GM13977 (cell line): Measurements from ENCODE around the gene IFI27.

Source experiments
- DNase-seq: peaks from one replicate; pipeline ENCODE4 v3.0.0; 2012; ENCODE audit warnings: low spot score
- in situ Hi-C: fragments of 300-500 bp; cut with MboI; formaldehyde crosslinking; loops from one replicate; pipeline ENCODE4 v1.12.0; 2022; ENCODE audit warnings: low sequenced_read_pairs, low pct_unique_long_range_greater_than_20kb, mixed read lengths, inconsistent platforms; ENCODE audit not compliant: unreplicated experiment
- TF ChIP-seq, protein P1 (sequence below): IDR thresholded peaks from 2 replicates; pipeline ENCODE4 v1.5.1; 2012; ENCODE audit warnings: mild to moderate bottlenecking, control low read depth; ENCODE audit not compliant: insufficient read depth; ENCODE audit errors: extremely low read depth, missing control alignments

Gene IFI27

DNA sequence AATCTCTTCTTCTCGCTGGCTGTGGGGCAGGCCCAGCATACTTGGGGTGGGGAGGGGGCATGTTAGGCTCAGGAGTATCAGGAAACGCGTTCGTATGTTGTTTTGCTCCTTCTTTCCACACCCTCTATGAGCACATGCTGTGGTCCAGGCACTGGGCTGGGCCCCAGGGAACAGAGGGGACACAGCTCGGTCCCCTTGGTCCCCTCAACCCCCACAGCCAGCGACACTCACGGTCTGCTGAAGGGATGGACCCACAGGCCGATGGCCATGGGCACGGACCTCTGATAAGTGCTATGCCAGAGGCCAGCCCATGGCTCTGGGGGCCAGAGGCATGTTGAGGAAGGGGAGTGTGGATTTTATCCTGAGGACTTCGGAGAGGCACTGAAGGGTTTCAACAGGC lies 6.2 kb downstream of the IFI27 start:
- DNase-seq = no peak
- in situ Hi-C loops = no loop called here
- TF ChIP-seq, protein P1, sequence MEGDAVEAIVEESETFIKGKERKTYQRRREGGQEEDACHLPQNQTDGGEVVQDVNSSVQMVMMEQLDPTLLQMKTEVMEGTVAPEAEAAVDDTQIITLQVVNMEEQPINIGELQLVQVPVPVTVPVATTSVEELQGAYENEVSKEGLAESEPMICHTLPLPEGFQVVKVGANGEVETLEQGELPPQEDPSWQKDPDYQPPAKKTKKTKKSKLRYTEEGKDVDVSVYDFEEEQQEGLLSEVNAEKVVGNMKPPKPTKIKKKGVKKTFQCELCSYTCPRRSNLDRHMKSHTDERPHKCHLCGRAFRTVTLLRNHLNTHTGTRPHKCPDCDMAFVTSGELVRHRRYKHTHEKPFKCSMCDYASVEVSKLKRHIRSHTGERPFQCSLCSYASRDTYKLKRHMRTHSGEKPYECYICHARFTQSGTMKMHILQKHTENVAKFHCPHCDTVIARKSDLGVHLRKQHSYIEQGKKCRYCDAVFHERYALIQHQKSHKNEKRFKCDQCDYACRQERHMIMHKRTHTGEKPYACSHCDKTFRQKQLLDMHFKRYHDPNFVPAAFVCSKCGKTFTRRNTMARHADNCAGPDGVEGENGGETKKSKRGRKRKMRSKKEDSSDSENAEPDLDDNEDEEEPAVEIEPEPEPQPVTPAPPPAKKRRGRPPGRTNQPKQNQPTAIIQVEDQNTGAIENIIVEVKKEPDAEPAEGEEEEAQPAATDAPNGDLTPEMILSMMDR = no peak

DNA sequence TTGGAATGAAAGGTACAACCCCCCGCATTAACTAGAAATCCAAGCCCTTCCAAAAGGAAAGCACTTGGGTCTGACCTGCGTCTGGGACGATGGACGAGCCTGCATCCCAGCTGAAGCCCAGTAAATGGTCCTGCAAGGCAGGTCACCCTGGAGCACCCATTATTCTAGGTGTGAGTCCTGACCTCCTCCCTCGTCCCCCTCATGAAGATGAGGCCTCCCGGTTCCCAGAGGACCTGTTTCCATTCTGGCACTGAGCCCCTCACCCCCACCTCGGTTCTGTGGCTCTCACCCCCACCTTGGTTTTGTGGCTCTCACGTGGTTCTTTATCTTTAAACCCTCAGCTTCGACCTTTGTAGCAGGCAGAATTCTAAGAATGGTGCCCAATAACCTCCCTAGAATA lies 7.3 kb downstream of the IFI27 start:
- in situ Hi-C loops = no loop called here

DNA sequence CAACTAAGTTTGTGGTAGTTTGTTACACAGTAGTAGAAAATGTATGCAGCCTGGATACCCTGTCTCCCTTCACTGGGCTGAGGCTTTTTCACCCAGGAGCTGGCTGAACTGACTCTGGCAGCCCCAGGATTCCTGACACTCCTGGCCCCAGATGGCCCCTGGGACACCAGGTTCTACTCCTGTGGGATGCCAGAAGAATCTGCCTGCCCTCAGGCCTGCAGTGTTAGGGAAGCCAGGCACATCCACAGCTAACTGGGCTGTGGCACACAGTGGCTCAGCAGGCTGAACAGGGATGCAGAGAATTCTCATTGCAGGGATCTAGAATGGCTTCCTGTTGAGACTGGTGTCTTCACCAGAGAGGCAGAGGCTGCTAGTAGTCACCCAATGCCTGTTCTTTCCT lies 8.5 kb downstream of the IFI27 start:
- TF ChIP-seq, protein P1 = no peak
- DNase-seq = no peak
- in situ Hi-C loops = no loop called here

More for the DNA sequence above, 7.3 kb downstream of the IFI27 start:
- TF ChIP-seq, protein P1 = no peak
- no peak for DNase-seq

DNA sequence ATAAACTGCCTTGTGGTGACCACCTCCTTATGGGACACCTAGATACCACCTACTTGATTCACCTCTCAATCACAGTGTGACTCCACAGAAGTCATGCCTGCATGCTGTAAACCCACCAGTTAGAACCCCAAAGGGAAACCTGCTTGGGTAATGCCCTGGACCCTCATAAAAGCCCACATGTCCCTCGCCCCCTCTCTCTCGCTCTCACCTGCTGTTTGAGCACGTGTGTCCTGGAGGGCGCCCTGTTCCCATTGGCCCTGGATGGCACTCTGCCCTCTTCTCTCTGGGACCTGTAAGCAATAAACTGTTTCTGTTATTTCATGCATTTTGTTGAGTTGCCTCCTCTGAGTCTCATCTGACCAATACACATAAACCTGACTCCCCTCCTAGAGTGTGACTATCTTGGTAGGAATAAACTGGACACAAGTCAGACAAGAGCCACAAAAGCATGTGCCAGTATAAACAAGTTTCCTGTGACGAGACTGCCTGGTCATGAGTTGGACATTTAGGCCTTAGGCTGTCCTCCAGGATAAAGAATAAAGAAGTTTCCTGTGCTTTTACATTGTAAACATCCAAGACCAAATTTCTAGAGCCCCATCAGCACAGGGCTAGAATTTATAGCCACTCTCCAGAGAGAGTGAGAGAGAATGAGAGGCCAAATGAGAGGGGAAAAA lies 10.3 kb downstream of the IFI27 start:
- DNase-seq = no peak
- TF ChIP-seq, protein P1 = no peak
- in situ Hi-C loops = no loop called here

DNA sequence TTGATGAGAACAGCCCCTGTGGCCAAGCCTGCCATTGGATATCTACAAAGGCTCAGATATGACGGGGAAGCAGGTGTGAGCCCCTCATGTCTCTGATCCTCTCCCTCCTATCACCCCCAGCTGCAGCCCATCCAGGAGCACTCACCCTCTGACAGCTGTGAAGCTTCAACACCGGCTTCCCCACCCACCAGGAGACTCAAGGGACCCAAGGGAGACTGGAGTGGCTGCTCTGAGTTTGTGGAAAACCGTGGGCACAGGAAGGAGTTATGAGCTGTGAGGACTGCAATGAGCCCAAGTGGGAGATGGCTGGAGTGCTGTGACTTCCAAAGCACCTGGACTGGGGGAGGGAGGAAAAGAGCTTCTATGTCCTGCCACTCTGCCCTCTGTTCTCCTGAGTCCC lies 10.9 kb downstream of the IFI27 start:
- in situ Hi-C loops = no loop called here
- no peak for DNase-seq
- TF ChIP-seq, protein P1 = no peak

DNA sequence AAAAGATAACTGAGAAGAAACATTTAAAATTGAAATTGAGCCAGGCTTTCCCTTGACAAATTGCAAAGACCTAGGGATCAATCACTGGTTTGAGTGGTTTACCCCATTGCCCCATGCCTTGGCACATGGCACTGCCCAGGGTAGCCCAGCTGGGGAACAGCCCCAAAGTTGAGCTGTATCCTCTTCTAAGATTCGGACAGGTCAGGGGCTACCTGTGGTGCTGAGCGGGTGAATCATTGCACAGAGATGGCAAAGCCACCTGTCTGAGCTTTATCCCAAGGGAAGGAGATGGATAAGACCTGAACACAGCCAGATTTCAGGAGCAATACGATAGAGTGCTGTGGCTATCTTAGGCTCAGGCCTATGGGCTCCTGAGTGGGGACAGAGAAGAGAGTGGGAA lies 11.9 kb downstream of the IFI27 start:
- in situ Hi-C loops = no loop called here
- DNase-seq = no peak
- TF ChIP-seq, protein P1 = no peak

DNA sequence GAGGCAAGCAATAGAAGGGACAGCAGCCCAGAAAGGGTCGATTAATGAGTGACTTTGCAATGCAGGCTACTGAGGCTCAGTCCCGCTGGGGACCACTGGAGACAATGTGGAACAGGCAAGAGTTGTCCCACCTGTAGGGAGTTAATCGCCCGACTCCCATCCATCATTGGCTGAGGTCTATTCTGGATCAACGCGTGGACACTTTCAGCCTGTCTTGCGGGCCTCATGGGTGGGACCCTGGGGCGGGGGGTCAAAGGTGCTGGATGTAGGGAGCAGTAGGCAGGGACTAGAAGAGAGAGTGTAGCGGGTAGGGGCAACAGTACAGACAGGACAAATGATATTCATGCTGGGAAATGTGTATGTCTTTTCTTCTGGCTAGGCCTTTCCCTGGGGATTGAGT lies 12.8 kb downstream of the IFI27 start:
- in situ Hi-C loops = no loop called here
- TF ChIP-seq, protein P1 = no peak
- DNase-seq = no peak
